HepG2 (cell line): Measurements from ENCODE around the gene KHNYN. TPM values are rescaled to one million over a fixed set of nuclear protein-coding genes. Genes with fewer than 3 reads are reported as not detected.
A peak's percentile ranks its signal among the peaks of the same experiment; 100 is the strongest.

ENCODE experiments used
- ATF7-NPFF ChIP-seq: sonication (generic); formaldehyde crosslinking; IDR thresholded peaks from 2 replicates; pipeline ENCODE4 v1.8.1; 2023; ENCODE audit warnings: mild to moderate bottlenecking, low read depth, missing genetic modification reagents, moderate library complexity
- CBX5 ChIP-seq: sonication (generic); formaldehyde crosslinking; IDR thresholded peaks from 2 replicates; pipeline ENCODE4 v1.4.0; 2020; ENCODE audit warnings: missing genetic modification reagents, borderline replicate concordance
- EEA1 ChIP-seq: sonication (generic); formaldehyde crosslinking; IDR thresholded peaks from 2 replicates; pipeline ENCODE4 v1.5.1; 2020; ENCODE audit warnings: mild to moderate bottlenecking, missing genetic modification reagents, borderline replicate concordance
- ZKSCAN1 ChIP-seq: fragments of 150-350 bp; IDR thresholded peaks from 2 replicates; pipeline ENCODE4 v1.6.1; 2014; ENCODE audit warnings: low read length
- ZNF337 ChIP-seq: sonication (generic); formaldehyde crosslinking; IDR thresholded peaks from 2 replicates; pipeline ENCODE4 v1.5.1; 2020; ENCODE audit warnings: missing genetic modification reagents, low read depth, mild to moderate bottlenecking, borderline replicate concordance
- ZNF510 ChIP-seq: sonication (generic); formaldehyde crosslinking; IDR thresholded peaks from 2 replicates; pipeline ENCODE4 v1.4.0; 2020; ENCODE audit warnings: low read depth, mild to moderate bottlenecking, missing genetic modification reagents
- polyA plus RNA-seq, 8 experiments: library from polyadenylated mRNA; depleted of rRNA in 3 of 8; stranded (reverse) in 7 of 8; unstranded in 1 of 8; fragments of >200 nt; fragmentation: Illumina TruSeq in 4 of 8; extraction: Trizol in 4 of 8; gene quantifications; 2 replicates each; pipeline versions ENCODE4 v1.2.1 to v1.2.3, GENCODE V29; 2011 to 2016; ENCODE audit warnings: low read depth in 4 of 8, missing spikeins in 1 of 8, mixed read lengths in 1 of 8; ENCODE audit not compliant: insufficient read depth in 1 of 8
- total RNA-seq, 5 experiments: library from RNA; depleted of rRNA; stranded (reverse); fragments of >200 nt; fragmentation: Illumina TruSeq; extraction: Trizol; gene quantifications; 2 replicates each; pipeline ENCODE4 v1.2.3, GENCODE V29; 2016; ENCODE audit warnings: low read depth in 1 of 5
- TF ChIP-seq, protein P1 (sequence below): sonication (generic); formaldehyde crosslinking; IDR thresholded peaks from 2 replicates; pipeline ENCODE4 v1.4.0; 2020; ENCODE audit warnings: missing genetic modification reagents
- TF ChIP-seq, protein P2 (sequence below): sonication (generic); formaldehyde crosslinking; IDR thresholded peaks from 2 replicates; pipeline ENCODE4 v1.5.1; 2020; ENCODE audit warnings: missing genetic modification reagents, mild to moderate bottlenecking, borderline replicate concordance
- TF ChIP-seq, protein P3 (sequence below): sonication (generic); formaldehyde crosslinking; IDR thresholded peaks from 2 replicates; pipeline ENCODE4 v1.4.0; 2020; ENCODE audit warnings: missing genetic modification reagents, mild to moderate bottlenecking, borderline replicate concordance
- TF ChIP-seq, protein P4 (sequence below): sonication (generic); formaldehyde crosslinking; IDR thresholded peaks from 2 replicates; pipeline ENCODE4 v1.4.0; 2020; ENCODE audit warnings: missing genetic modification reagents
- TF ChIP-seq, protein P5 (sequence below), 2 experiments: sonication (generic) in 1 of 2; formaldehyde crosslinking in 1 of 2; IDR thresholded peaks; 2 replicates each; pipeline versions ENCODE4 v1.4.0 to v1.6.1; 2018 to 2020; ENCODE audit warnings: missing genetic modification reagents in 2 of 2, borderline replicate concordance in 1 of 2, low read depth in 1 of 2, mild to moderate bottlenecking in 1 of 2, missing biosample characterization in 1 of 2

The KHNYN gene
- total and polyA plus RNA-seq, 2 of the 13 experiments (the other 11 are each of a cell fraction or from before 2014, with no cell fraction given), result 52.8 to 75.7 TPM

DNA sequence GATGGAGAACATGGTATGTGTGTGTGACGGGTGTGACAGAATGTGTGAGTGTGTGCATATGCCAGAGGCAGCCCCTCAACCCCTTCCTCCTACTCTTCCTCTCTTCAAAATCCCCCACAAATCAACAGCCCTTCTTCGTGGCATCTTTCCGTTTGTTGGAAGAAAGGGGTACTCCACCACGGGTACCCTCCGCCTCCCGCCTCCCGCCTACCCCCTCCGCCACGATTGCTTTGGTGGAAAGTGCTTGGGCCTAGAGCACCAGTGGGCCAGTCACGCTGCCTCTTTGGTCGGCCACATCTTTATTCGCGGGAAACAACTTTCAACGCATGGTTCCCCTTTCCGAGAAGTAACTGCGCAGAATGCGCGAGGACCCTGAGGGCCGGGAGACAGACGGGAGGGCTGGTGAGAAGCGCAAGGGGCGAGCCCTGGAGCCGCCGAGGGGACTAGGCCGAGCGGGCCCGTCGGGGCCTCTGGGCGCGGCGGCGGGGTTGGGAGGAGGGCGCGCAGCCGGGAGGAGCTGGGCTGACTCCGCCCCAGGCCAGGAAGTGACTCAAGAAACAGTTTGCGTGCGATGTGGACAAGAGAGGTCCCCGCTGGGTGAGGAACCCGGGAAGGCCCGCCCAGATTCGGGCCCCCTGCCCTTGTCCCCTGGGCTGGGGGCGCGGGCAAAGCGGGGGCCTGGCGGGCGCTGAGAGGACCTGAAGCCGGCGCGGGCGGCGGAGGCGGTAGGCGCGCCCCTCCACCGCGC, at the start of gene KHNYN, which contains the start of gene CBLN3 (continued):
- TF ChIP-seq, protein P1, sequence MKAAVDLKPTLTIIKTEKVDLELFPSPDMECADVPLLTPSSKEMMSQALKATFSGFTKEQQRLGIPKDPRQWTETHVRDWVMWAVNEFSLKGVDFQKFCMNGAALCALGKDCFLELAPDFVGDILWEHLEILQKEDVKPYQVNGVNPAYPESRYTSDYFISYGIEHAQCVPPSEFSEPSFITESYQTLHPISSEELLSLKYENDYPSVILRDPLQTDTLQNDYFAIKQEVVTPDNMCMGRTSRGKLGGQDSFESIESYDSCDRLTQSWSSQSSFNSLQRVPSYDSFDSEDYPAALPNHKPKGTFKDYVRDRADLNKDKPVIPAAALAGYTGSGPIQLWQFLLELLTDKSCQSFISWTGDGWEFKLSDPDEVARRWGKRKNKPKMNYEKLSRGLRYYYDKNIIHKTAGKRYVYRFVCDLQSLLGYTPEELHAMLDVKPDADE (CRISPR knock-in tag), result no peak
- TF ChIP-seq ZNF337 (CRISPR knock-in tag), result peak; percentile 94; the same call in 1 of the 2 replicates
- TF ChIP-seq, protein P2, sequence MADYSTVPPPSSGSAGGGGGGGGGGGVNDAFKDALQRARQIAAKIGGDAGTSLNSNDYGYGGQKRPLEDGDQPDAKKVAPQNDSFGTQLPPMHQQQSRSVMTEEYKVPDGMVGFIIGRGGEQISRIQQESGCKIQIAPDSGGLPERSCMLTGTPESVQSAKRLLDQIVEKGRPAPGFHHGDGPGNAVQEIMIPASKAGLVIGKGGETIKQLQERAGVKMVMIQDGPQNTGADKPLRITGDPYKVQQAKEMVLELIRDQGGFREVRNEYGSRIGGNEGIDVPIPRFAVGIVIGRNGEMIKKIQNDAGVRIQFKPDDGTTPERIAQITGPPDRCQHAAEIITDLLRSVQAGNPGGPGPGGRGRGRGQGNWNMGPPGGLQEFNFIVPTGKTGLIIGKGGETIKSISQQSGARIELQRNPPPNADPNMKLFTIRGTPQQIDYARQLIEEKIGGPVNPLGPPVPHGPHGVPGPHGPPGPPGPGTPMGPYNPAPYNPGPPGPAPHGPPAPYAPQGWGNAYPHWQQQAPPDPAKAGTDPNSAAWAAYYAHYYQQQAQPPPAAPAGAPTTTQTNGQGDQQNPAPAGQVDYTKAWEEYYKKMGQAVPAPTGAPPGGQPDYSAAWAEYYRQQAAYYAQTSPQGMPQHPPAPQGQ (CRISPR knock-in tag), result 0 out of 2 replicates have a peak, but pooled peaks have one; percentile 84
- TF ChIP-seq ATF7-NPFF (CRISPR knock-in tag), result peak; percentile 93
- TF ChIP-seq, protein P3, sequence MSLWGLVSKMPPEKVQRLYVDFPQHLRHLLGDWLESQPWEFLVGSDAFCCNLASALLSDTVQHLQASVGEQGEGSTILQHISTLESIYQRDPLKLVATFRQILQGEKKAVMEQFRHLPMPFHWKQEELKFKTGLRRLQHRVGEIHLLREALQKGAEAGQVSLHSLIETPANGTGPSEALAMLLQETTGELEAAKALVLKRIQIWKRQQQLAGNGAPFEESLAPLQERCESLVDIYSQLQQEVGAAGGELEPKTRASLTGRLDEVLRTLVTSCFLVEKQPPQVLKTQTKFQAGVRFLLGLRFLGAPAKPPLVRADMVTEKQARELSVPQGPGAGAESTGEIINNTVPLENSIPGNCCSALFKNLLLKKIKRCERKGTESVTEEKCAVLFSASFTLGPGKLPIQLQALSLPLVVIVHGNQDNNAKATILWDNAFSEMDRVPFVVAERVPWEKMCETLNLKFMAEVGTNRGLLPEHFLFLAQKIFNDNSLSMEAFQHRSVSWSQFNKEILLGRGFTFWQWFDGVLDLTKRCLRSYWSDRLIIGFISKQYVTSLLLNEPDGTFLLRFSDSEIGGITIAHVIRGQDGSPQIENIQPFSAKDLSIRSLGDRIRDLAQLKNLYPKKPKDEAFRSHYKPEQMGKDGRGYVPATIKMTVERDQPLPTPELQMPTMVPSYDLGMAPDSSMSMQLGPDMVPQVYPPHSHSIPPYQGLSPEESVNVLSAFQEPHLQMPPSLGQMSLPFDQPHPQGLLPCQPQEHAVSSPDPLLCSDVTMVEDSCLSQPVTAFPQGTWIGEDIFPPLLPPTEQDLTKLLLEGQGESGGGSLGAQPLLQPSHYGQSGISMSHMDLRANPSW, result no peak; the same call in 1 of the 2 replicates
- 0 out of 2 replicates have a peak, but pooled peaks have one; percentile 71 for TF ChIP-seq ZNF510
- TF ChIP-seq, protein P4, sequence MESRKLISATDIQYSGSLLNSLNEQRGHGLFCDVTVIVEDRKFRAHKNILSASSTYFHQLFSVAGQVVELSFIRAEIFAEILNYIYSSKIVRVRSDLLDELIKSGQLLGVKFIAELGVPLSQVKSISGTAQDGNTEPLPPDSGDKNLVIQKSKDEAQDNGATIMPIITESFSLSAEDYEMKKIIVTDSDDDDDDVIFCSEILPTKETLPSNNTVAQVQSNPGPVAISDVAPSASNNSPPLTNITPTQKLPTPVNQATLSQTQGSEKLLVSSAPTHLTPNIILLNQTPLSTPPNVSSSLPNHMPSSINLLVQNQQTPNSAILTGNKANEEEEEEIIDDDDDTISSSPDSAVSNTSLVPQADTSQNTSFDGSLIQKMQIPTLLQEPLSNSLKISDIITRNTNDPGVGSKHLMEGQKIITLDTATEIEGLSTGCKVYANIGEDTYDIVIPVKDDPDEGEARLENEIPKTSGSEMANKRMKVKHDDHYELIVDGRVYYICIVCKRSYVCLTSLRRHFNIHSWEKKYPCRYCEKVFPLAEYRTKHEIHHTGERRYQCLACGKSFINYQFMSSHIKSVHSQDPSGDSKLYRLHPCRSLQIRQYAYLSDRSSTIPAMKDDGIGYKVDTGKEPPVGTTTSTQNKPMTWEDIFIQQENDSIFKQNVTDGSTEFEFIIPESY (CRISPR knock-in tag), result 0 out of 2 replicates have a peak, but pooled peaks have one; percentile 7
- TF ChIP-seq, protein P5, sequence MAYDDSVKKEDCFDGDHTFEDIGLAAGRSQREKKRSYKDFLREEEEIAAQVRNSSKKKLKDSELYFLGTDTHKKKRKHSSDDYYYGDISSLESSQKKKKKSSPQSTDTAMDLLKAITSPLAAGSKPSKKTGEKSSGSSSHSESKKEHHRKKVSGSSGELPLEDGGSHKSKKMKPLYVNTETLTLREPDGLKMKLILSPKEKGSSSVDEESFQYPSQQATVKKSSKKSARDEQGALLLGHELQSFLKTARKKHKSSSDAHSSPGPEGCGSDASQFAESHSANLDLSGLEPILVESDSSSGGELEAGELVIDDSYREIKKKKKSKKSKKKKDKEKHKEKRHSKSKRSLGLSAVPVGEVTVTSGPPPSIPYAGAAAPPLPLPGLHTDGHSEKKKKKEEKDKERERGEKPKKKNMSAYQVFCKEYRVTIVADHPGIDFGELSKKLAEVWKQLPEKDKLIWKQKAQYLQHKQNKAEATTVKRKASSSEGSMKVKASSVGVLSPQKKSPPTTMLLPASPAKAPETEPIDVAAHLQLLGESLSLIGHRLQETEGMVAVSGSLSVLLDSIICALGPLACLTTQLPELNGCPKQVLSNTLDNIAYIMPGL (CRISPR knock-in tag; IDR thresholded peaks at IDR 0.05; ENCODE audit: borderline replicate concordance in 1 of 2, low read depth in 1 of 2), result peak; percentile 48 to 60; a peak in 1 of 4 replicates
- peak; percentile 83; the same call in 1 of the 2 replicates for TF ChIP-seq EEA1 (CRISPR knock-in tag)
- TF ChIP-seq ZKSCAN1, result no peak
- peak; percentile 58; the same call in 1 of the 2 replicates for TF ChIP-seq CBX5
